Liver (tissue), 3 donors: ENCODE results near the gene MAST2.

ENCODE experiments used
- CTCF ChIP-seq: fragments of 150-350 bp; IDR thresholded peaks from 2 replicates; pipeline ENCODE4 v1.5.1; 2017; ENCODE audit warnings: improper control_type of control experiment, low read depth, low read length; ENCODE audit not compliant: missing input control
- EGR1 ChIP-seq, 2 donors: IDR thresholded peaks; 2 replicates each; pipeline ENCODE4 v1.6.1; 2016 to 2018; ENCODE audit warnings: antibody characterized with exemption in 2 of 2, low read depth in 2 of 2
- FOXA1 ChIP-seq: IDR thresholded peaks from 2 replicates; pipeline ENCODE4 v1.6.1; 2016; ENCODE audit warnings: antibody characterized with exemption
- GABPA ChIP-seq, 2 donors: IDR thresholded peaks in 1 of 2; conservative IDR thresholded peaks in 1 of 2; 2 replicates each; pipeline ENCODE4 v1.6.1; 2016; ENCODE audit warnings: antibody characterized with exemption in 2 of 2, mild to moderate bottlenecking in 1 of 2, moderate library complexity in 1 of 2
- RXRA ChIP-seq, 2 donors: IDR thresholded peaks; 2 replicates each; pipeline ENCODE4 v1.6.1; 2017 to 2018; ENCODE audit warnings: antibody characterized with exemption in 2 of 2, mild to moderate bottlenecking in 1 of 2
- SP1 ChIP-seq: IDR thresholded peaks from 2 replicates; pipeline ENCODE4 v1.6.1; 2018; ENCODE audit warnings: antibody characterized with exemption, mild to moderate bottlenecking
- YY1 ChIP-seq: IDR thresholded peaks from 2 replicates; pipeline ENCODE4 v1.6.1; 2016; ENCODE audit warnings: antibody characterized with exemption, mild to moderate bottlenecking
- ZBTB33 ChIP-seq: IDR thresholded peaks from 2 replicates; pipeline ENCODE4 v1.6.1; 2016; ENCODE audit warnings: antibody characterized with exemption
- TF ChIP-seq, protein P1 (sequence below): IDR thresholded peaks from 2 replicates; pipeline ENCODE4 v1.6.1; 2016; ENCODE audit warnings: antibody characterized with exemption
- donor health status: healthy.
- donor health status: healthy.

- TF ChIP-seq CTCF (no peak), EGR1 (IDR thresholded peaks at IDR 0.05; ENCODE audit: low read depth in 2 of 2) (no peak), RXRA (IDR thresholded peaks at IDR 0.05) (peak; percentile 16 to 25), YY1 (peak; percentile 40), ZBTB33 (no peak), FOXA1 (no peak), GABPA (IDR thresholded peaks at IDR 0.05 in 1 of 2, conservative IDR thresholded peaks at IDR 0.05 in 1 of 2) (no peak), SP1 (peak; percentile 13)
- TF ChIP-seq, protein P1, sequence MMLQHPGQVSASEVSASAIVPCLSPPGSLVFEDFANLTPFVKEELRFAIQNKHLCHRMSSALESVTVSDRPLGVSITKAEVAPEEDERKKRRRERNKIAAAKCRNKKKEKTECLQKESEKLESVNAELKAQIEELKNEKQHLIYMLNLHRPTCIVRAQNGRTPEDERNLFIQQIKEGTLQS = no peak
Measured at GRCh38 chr1:45867697-45868348, 64.4 kb downstream of the MAST2 start.
